ENCODE measurements around the gene C20orf204. TPM values are rescaled to one million over a fixed set of nuclear protein-coding genes. Genes with fewer than 3 reads are reported as not detected.
A peak's percentile ranks its signal among the peaks of the same experiment; 100 is the strongest.

C20orf204 gene
- total and polyA plus RNA-seq, 10 of the 15 experiments (the other 5 are each of a cell fraction or from before 2014, with no cell fraction given) = 0.24 to 56.0 (median 12.4) TPM

DNA sequence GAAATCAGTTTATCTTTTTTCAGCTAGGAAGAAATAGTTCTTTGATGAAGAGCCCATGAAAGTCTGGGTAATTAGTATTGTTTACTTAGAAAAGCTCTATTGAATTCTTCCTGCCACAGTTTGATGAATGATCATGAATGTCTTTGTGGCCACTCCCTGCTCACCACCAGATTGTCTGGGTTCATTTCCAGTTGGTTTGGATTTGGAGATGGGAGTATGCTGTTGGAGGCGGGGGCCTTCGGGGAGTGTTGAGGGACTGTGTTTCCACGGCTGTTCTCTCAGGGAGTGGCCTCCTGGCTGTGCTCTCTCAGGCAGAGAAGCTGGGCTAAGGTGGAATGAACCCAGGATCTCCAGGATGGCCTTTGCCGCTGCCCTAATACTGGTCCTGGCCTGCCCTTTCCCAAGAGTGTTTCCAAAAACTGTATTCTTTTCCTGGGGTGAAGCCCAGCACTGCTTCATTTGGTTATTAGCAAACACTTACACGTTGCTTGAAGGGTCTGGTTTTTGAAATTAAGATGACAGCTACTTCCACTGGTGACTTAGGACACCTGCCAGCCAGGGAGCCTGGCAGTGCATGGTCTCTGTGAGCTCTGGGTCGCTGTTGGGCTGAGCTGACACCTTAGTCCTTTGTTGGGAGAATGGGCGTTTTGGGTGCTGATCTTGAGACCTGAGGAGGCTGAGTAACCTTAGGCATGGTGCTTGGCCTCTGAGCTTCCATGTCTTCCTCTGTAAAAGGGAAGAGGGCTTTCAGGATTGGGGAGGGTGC is 31.8 kb upstream of the C20orf204 start:
- intact Hi-C loops (cut with micrococcal nuclease; ENCODE audit: unreplicated experiment) = no loop called here
- Histone ChIP-seq H3K4me3 (no peak overlapping the region), H3K9me3 (replicated peaks; ENCODE audit: control insufficient read depth, insufficient read depth, low read length) (peaks cover 9% of the 10 kb centered on the region), H3K27me3 (replicated peaks in 1 of 2; ENCODE audit: control insufficient read depth in 2 of 2, insufficient read depth in 2 of 2, low read length in 1 of 2) (no peaks in the 10 kb centered on the region), H2AFZ (ENCODE audit: control insufficient read depth, low read depth, low read length) (no peak overlapping the region), H3K36me3 (ENCODE audit: control insufficient read depth in 2 of 2, insufficient read depth in 2 of 2, low read length in 1 of 2) (peaks cover 36 to 53% of the 10 kb centered on the region in 2 experiments), H3K4me2 (ENCODE audit: control insufficient read depth, insufficient read depth) (no peak overlapping the region), H3K9ac (ENCODE audit: control insufficient read depth, insufficient read depth, low read length) (no peak overlapping the region), H3K79me2 (ENCODE audit: control insufficient read depth, insufficient read depth, low read length) (peaks cover 18% of the 10 kb centered on the region), H3K4me1 (ENCODE audit: control insufficient read depth, insufficient read depth, low read length) (no peaks in the 10 kb centered on the region; the same call in 1 of the 2 replicates), H4K20me1 (ENCODE audit: control insufficient read depth, insufficient read depth) (no peaks in the 10 kb centered on the region), H3K27ac (ENCODE audit: control insufficient read depth, insufficient read depth) (peak overlapping the region; percentile 35)
- DNase-seq (ENCODE audit: low read depth, low spot score) (no peak), ATAC-seq (no peak), FAIRE-seq (no peak)
- TF ChIP-seq RFX5 (IDR thresholded peaks at IDR 0.05; ENCODE audit: low read depth, low read length) = no peak
- TF ChIP-seq CBX5 (IDR thresholded peaks at IDR 0.05; ENCODE audit: low read depth) = no peak
- TF ChIP-seq TAF1 (IDR thresholded peaks at IDR 0.05; ENCODE audit: borderline replicate concordance, low read depth, low read length) = no peak
- no peak for TF ChIP-seq TARDBP (IDR thresholded peaks at IDR 0.05; ENCODE audit: borderline replicate concordance)
- no peak for TF ChIP-seq BCL11A (IDR thresholded peaks at IDR 0.05; ENCODE audit: low read depth, low read length)
- CTCF ChIA-PET = interaction anchor here (1.1 kb wide), 1 partner anchor 24 kb away, joined by 5 read pairs; the partner anchor contains the start of gene PRPF6
- 100% methylated on average over 7 of the region's 7 CpGs for WGBS (ENCODE audit: insufficient coverage, insufficient replicate concordance, low lambda C conversion rate, missing lambda C conversion rate)
- RAD21 ChIA-PET (ENCODE audit: unreplicated experiment) = interaction anchor here (1.6 to 2.0 kb wide), 2 partner anchors 13 to 24 kb away, joined by 3 to 6 read pairs; partner anchors contain the start of genes PRPF6 and SAMD10
- in situ Hi-C loops (cut with MboI) = no loop called here
- BruUV-seq (replicated peaks) = TSS peak; percentile 45
- POLR2A ChIA-PET = interaction anchor here (1.4 to 2.0 kb wide), 4 partner anchors 22 to 35 kb away, joined by 4 to 6 read pairs (median 6); partner anchors contain the start of genes C20orf204 and PRPF6
- SMC1A ChIA-PET (ENCODE audit: uncharacterized antibody, unreplicated experiment) = interaction anchor here (1.2 to 1.9 kb wide), 3 partner anchors 24 to 118 kb away, joined by 3 to 6 read pairs (median 3); partner anchors contain the start of gene PRPF6

DNA sequence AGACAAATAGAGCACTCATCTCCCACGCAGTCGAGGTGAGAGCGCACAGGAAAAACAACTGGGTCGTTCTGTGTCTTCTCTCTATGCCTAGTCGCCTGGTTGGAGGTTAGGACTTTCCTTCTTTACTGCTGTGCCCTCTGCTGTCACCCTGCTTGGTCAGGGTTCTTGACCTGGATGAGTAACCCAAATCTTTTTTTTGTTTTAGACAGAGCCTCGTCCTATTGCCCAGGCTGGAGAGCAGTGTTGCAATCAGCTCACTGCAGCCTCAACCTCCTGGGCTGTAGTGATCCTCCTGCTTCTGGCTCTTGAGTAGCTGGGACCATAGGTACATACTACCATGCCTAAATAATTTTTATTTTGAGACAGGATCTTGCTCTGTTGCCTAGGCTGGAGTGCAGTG is 30.6 kb upstream of the C20orf204 start:
- Histone ChIP-seq H3K36me3 (ENCODE audit: control insufficient read depth in 2 of 2, insufficient read depth in 2 of 2, low read length in 1 of 2) (peaks cover 36 to 58% of the 10 kb centered on the region in 2 experiments), H4K20me1 (ENCODE audit: control insufficient read depth, insufficient read depth) (no peaks in the 10 kb centered on the region), H3K4me3 (no peak overlapping the region), H2AFZ (ENCODE audit: control insufficient read depth, low read depth, low read length) (no peak overlapping the region), H3K4me1 (ENCODE audit: control insufficient read depth, insufficient read depth, low read length) (peaks cover 6% of the 10 kb centered on the region), H3K79me2 (ENCODE audit: control insufficient read depth, insufficient read depth, low read length) (peaks cover 18% of the 10 kb centered on the region), H3K27me3 (replicated peaks in 1 of 2; ENCODE audit: control insufficient read depth in 2 of 2, insufficient read depth in 2 of 2, low read length in 1 of 2) (no peaks in the 10 kb centered on the region), H3K9ac (ENCODE audit: control insufficient read depth, insufficient read depth, low read length) (no peak overlapping the region), H3K9me3 (replicated peaks; ENCODE audit: control insufficient read depth, insufficient read depth, low read length) (peaks cover 21% of the 10 kb centered on the region), H3K27ac (ENCODE audit: control insufficient read depth, insufficient read depth) (no peak overlapping the region), H3K4me2 (ENCODE audit: control insufficient read depth, insufficient read depth) (no peak overlapping the region)
- intact Hi-C loops (cut with micrococcal nuclease; ENCODE audit: unreplicated experiment) = no loop called here
- in situ Hi-C loops (cut with MboI) = no loop called here
- WGBS (ENCODE audit: insufficient coverage, insufficient replicate concordance, low lambda C conversion rate, missing lambda C conversion rate) = 86% methylated on average over 6 of the region's 6 CpGs
- CTCF ChIA-PET = interaction anchor here (1.0 to 1.4 kb wide), 2 partner anchors 31 to 115 kb away, joined by 3 read pairs; no protein-coding TSS in a partner anchor
- SMC1A ChIA-PET (ENCODE audit: uncharacterized antibody, unreplicated experiment) = no interaction called here
- POLR2A ChIA-PET = no interaction called here
- FAIRE-seq = no peak
- no peak for DNase-seq (ENCODE audit: low read depth, low spot score)
- ATAC-seq = no peak
- RAD21 ChIA-PET (ENCODE audit: unreplicated experiment) = no interaction called here
- no TSS peak for BruUV-seq (replicated peaks)
- TF ChIP-seq TBL1XR1 (IDR thresholded peaks at IDR 0.05; ENCODE audit: low read depth, low read length) (no peak), SMAD1 (IDR thresholded peaks at IDR 0.05; ENCODE audit: low read depth, partially characterized antibody) (no peak), RUNX3 (IDR thresholded peaks at IDR 0.05; ENCODE audit: low read length) (no peak), NR2C1 (IDR thresholded peaks at IDR 0.05) (no peak), CBX5 (IDR thresholded peaks at IDR 0.05; ENCODE audit: low read depth) (no peak), CHD2 (IDR thresholded peaks at IDR 0.05; ENCODE audit: borderline replicate concordance, low read depth, low read length) (no peak), IKZF2 (IDR thresholded peaks at IDR 0.05) (no peak), MEF2B (IDR thresholded peaks at IDR 0.05; ENCODE audit: partially characterized antibody, poor library complexity, severe bottlenecking) (no peak), BACH1 (IDR thresholded peaks at IDR 0.05; ENCODE audit: borderline replicate concordance) (no peak)
- TF ChIP-seq, protein P1, sequence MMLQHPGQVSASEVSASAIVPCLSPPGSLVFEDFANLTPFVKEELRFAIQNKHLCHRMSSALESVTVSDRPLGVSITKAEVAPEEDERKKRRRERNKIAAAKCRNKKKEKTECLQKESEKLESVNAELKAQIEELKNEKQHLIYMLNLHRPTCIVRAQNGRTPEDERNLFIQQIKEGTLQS (IDR thresholded peaks at IDR 0.05; ENCODE audit: borderline replicate concordance, extremely low read depth, low read depth, low read length) = no peak
- TF ChIP-seq, protein P2, sequence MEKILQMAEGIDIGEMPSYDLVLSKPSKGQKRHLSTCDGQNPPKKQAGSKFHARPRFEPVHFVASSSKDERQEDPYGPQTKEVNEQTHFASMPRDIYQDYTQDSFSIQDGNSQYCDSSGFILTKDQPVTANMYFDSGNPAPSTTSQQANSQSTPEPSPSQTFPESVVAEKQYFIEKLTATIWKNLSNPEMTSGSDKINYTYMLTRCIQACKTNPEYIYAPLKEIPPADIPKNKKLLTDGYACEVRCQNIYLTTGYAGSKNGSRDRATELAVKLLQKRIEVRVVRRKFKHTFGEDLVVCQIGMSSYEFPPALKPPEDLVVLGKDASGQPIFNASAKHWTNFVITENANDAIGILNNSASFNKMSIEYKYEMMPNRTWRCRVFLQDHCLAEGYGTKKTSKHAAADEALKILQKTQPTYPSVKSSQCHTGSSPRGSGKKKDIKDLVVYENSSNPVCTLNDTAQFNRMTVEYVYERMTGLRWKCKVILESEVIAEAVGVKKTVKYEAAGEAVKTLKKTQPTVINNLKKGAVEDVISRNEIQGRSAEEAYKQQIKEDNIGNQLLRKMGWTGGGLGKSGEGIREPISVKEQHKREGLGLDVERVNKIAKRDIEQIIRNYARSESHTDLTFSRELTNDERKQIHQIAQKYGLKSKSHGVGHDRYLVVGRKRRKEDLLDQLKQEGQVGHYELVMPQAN (conservative IDR thresholded peaks at IDR 0.05) = no peak

Data from GM12878 (cell line).